Measurements from ENCODE around the gene BRD1.
A peak's percentile ranks its signal among the peaks of the same experiment; 100 is the strongest.

The BRD1 gene

GRCh38 chr22:49727191-49727880, 100.3 kb downstream of the BRD1 start:
- no peak overlapping the region for H3K27ac ChIP-seq
- no peak for TF ChIP-seq CTCF (IDR thresholded peaks at IDR 0.05)

- TF ChIP-seq CTCF (IDR thresholded peaks at IDR 0.05) (no peak), ZFX (IDR thresholded peaks at IDR 0.05; ENCODE audit: borderline replicate concordance) (no peak)
- no peak overlapping the region for H3K27ac ChIP-seq
Observed at GRCh38 chr22:49726701-49727101, 101.0 kb downstream of the BRD1 start.

GRCh38 chr22:49726022-49726681, 101.5 kb downstream of the BRD1 start:
- no peak overlapping the region for H3K27ac ChIP-seq
- no peak for TF ChIP-seq CTCF (IDR thresholded peaks at IDR 0.05)
- no peak for TF ChIP-seq ZFX (IDR thresholded peaks at IDR 0.05; ENCODE audit: borderline replicate concordance)

GRCh38 chr22:49725516-49725915, 102.2 kb downstream of the BRD1 start:
- H3K27ac ChIP-seq = no peak overlapping the region
- no peak for TF ChIP-seq ZFX (IDR thresholded peaks at IDR 0.05; ENCODE audit: borderline replicate concordance)
- no peak for TF ChIP-seq CTCF (IDR thresholded peaks at IDR 0.05)

GRCh38 chr22:49724893-49725489, 102.7 kb downstream of the BRD1 start:
- no peak for TF ChIP-seq ZFX (IDR thresholded peaks at IDR 0.05; ENCODE audit: borderline replicate concordance)
- peak; percentile 92 for TF ChIP-seq CTCF (IDR thresholded peaks at IDR 0.05)
- H3K27ac ChIP-seq = peak overlapping the region; percentile 59

GRCh38 chr22:49724030-49724892, 103.4 kb downstream of the BRD1 start:
- TF ChIP-seq CTCF (IDR thresholded peaks at IDR 0.05) (no peak), ZFX (IDR thresholded peaks at IDR 0.05; ENCODE audit: borderline replicate concordance) (no peak)
- peak overlapping the region; percentile 59 for H3K27ac ChIP-seq

Measured in 22Rv1 (cell line).